Ishikawa (cell line): Measurements from ENCODE around the gene CCDC138.

Experiments used
- CEBPB ChIP-seq: IDR thresholded peaks from 2 replicates; pipeline ENCODE4 v1.6.1; 2012
- CREB1 ChIP-seq: IDR thresholded peaks from 2 replicates; pipeline ENCODE4 v1.6.1; 2012; ENCODE audit warnings: low read depth
- EGR1 ChIP-seq: IDR thresholded peaks from 2 replicates; pipeline ENCODE4 v1.6.1; 2012
- EP300 ChIP-seq: IDR thresholded peaks from 2 replicates; pipeline ENCODE4 v1.6.1; 2012; ENCODE audit warnings: borderline replicate concordance
- FOXM1 ChIP-seq: IDR thresholded peaks from 2 replicates; pipeline ENCODE4 v1.6.1; 2012; ENCODE audit warnings: low read depth, borderline replicate concordance
- MAX ChIP-seq: IDR thresholded peaks from 2 replicates; pipeline ENCODE4 v1.6.1; 2012
- NFIC ChIP-seq: IDR thresholded peaks from 2 replicates; pipeline ENCODE4 v1.6.1; 2012
- RAD21 ChIP-seq: IDR thresholded peaks from 2 replicates; pipeline ENCODE4 v1.6.1; 2012; ENCODE audit warnings: low read depth
- REST ChIP-seq: IDR thresholded peaks from 2 replicates; pipeline ENCODE4 v1.6.1; 2012; ENCODE audit warnings: low read depth, mild to moderate bottlenecking
- TAF1 ChIP-seq: IDR thresholded peaks from 2 replicates; pipeline ENCODE4 v1.6.1; 2012; ENCODE audit warnings: low read depth, mild to moderate bottlenecking
- TCF12 ChIP-seq: IDR thresholded peaks from 2 replicates; pipeline ENCODE4 v1.6.1; 2012; ENCODE audit warnings: low read depth
- TEAD4 ChIP-seq: IDR thresholded peaks from 2 replicates; pipeline ENCODE4 v1.6.1; 2012
- USF1 ChIP-seq: IDR thresholded peaks from 2 replicates; pipeline ENCODE4 v1.6.1; 2012
- YY1 ChIP-seq: IDR thresholded peaks from 2 replicates; pipeline ENCODE4 v1.6.1; 2012; ENCODE audit warnings: low read depth
- ZBTB7A ChIP-seq: IDR thresholded peaks from 2 replicates; pipeline ENCODE4 v1.6.1; 2012; ENCODE audit warnings: low read depth

The CCDC138 gene

GRCh38 chr2:108852375-108852774, 65.8 kb downstream of the CCDC138 start:
- TF ChIP-seq ZBTB7A, result no peak
- TF ChIP-seq REST, result no peak
- TF ChIP-seq USF1, result no peak
- no peak for TF ChIP-seq NFIC
- TF ChIP-seq CREB1, result no peak
- TF ChIP-seq TEAD4, result no peak
- no peak for TF ChIP-seq RAD21
- no peak for TF ChIP-seq CEBPB
- no peak for TF ChIP-seq EGR1
- no peak for TF ChIP-seq MAX
- no peak for TF ChIP-seq YY1
- no peak for TF ChIP-seq TCF12
- no peak for TF ChIP-seq FOXM1
- no peak for TF ChIP-seq EP300
- TF ChIP-seq TAF1, result no peak

GRCh38 chr2:108853421-108853820, 66.8 kb downstream of the CCDC138 start:
- TF ChIP-seq CEBPB, result no peak
- TF ChIP-seq TCF12, result no peak
- TF ChIP-seq EP300, result no peak
- no peak for TF ChIP-seq ZBTB7A
- TF ChIP-seq TEAD4, result no peak
- TF ChIP-seq NFIC, result no peak
- TF ChIP-seq MAX, result no peak
- TF ChIP-seq REST, result no peak
- no peak for TF ChIP-seq CREB1
- TF ChIP-seq FOXM1, result no peak
- no peak for TF ChIP-seq TAF1
- no peak for TF ChIP-seq RAD21

- TF ChIP-seq FOXM1, result no peak
These were observed 67.9 kb downstream of the CCDC138 start for GRCh38 chr2:108854484-108854883.

- TF ChIP-seq YY1, result no peak
- peak; percentile 7; the same call in 1 of the 2 replicates for TF ChIP-seq RAD21
These were observed 68.6 kb downstream of the CCDC138 start for GRCh38 chr2:108855194-108855593.

GRCh38 chr2:108858894-108859293, 72.3 kb downstream of the CCDC138 start:
- TF ChIP-seq MAX (no peak), RAD21 (no peak), FOXM1 (no peak), TAF1 (no peak), NFIC (no peak), CREB1 (no peak), ZBTB7A (no peak), USF1 (no peak), TCF12 (no peak), CEBPB (no peak), YY1 (no peak), REST (no peak)
